ENCODE data around the gene PFKP. TPM values are rescaled to one million over a fixed set of nuclear protein-coding genes. Genes with fewer than 3 reads are reported as not detected.

PFKP gene
- total RNA-seq, 4 donors from 2014 or later = 22.2 to 83.9 (median 34.0) TPM

- DNase-seq (ENCODE audit: low spot score) (no peak), ATAC-seq (ENCODE audit: low FRiP score) (no peak)
- TF ChIP-seq CTCF (IDR thresholded peaks at IDR 0.05) = no peak
These were observed 74.1 kb downstream of the PFKP start for GRCh38 chr10:3141351-3142005.

- DNase-seq (ENCODE audit: low spot score) = no peak
- TF ChIP-seq CTCF (IDR thresholded peaks at IDR 0.05) = no peak
- no peak for ATAC-seq (ENCODE audit: low FRiP score)
These were observed 75.0 kb downstream of the PFKP start for GRCh38 chr10:3142146-3142875.

GRCh38 chr10:3143366-3143765 lies 76.0 kb downstream of the PFKP start:
- TF ChIP-seq CTCF (IDR thresholded peaks at IDR 0.05) = no peak
- no peak for ATAC-seq (ENCODE audit: low FRiP score)
- DNase-seq (ENCODE audit: low spot score) = no peak

- no peak for TF ChIP-seq CTCF (IDR thresholded peaks at IDR 0.05)
- ATAC-seq (ENCODE audit: low FRiP score) (no peak), DNase-seq (ENCODE audit: low spot score) (no peak)
These were observed 76.6 kb downstream of the PFKP start for GRCh38 chr10:3143791-3144434.

- no peak for TF ChIP-seq CTCF (IDR thresholded peaks at IDR 0.05)
- no peak for DNase-seq (ENCODE audit: low spot score)
- ATAC-seq (ENCODE audit: low FRiP score) = no peak
These were observed 78.0 kb downstream of the PFKP start for GRCh38 chr10:3145366-3145765.

GRCh38 chr10:3146289-3146688 lies 78.9 kb downstream of the PFKP start:
- TF ChIP-seq CTCF (IDR thresholded peaks at IDR 0.05) = no peak
- ATAC-seq (ENCODE audit: low FRiP score) = no peak
- DNase-seq (ENCODE audit: low spot score) = no peak

Measured in omental fat pad (tissue), 4 donors.